HG02798 (cell line): ENCODE data around the gene FLT3.

ENCODE experiments used
- ATAC-seq: cut with Tn5 transposase; IDR thresholded peaks from one replicate; pipeline ENCODE4 v1.9.1; 2021; ENCODE audit warnings: mild to moderate bottlenecking; ENCODE audit not compliant: unreplicated experiment, poor library complexity

The FLT3 gene

DNA sequence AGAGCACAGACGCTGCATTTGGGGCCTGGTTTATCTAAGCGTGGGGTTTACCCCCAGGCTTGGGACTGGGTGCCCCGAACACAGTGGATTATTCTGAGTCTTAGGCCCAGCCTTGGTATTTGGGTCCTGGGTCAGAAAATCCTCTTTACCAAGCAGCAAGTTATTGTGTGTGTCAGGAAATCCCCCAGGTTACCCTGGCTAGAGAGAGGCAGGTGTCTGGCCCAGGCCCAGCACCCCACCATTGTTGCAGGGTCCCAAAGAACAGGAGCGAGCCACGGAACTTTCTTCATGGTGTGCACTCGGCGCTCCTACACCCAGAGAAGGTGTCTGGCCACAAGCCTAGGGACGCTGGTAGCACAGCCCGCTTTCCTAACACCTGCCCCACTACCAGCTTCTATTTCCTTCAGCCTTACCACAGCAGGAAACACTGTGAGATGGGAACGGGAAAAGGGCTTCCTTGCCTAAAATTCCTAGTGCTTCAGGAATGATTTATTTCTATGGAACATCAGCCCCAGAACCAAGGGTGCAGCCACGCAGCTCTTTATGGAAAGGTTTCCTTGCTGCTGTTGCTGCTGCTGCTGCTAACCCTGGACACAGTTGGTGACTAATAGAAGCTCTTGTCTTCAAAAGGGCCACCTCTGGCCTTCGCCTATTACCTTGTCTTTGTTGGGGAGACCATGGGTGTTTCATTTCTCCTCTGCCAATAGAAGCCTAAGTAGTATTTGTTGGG lies 123.8 kb downstream of the FLT3 start:
- ATAC-seq, result no peak

DNA sequence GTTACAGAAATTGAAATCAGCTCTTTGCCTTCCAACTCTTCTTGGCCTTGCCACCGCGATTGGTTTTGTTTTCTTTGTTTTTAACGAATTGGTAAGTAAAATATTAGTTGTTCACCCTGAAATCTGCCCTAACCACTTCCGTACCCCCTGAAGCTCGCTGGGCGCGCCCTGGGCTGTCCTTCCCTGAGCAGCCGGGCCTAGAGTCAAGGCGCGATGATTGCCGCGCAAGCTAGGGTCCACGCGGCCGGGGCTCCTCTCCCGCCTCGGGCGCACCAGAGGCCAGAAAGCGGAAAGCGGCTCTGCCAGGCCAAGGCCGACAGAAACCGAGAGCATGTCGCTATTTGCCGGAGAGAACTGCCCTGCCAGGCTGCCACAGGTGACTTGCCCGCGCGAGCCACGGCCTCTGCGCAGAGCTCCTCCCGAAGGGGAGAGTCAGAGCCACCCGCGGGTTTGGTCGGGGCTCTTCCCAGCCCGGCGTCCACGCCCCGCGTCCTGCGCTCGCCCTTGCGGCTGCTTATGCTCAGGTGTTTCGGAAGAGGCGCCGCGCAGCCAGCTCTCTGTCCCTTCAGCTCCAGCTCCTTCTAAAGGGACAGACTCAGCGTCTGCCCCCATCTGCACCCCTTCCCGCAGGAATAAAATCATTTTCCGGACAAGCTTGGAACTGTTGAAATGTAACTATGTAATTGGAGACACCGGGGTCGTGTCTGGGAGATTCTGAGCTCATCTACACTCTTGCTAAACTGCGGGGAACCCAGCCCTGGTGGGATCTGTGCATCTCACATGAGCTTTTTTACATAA lies 124.6 kb downstream of the FLT3 start:
- no peak for ATAC-seq

DNA sequence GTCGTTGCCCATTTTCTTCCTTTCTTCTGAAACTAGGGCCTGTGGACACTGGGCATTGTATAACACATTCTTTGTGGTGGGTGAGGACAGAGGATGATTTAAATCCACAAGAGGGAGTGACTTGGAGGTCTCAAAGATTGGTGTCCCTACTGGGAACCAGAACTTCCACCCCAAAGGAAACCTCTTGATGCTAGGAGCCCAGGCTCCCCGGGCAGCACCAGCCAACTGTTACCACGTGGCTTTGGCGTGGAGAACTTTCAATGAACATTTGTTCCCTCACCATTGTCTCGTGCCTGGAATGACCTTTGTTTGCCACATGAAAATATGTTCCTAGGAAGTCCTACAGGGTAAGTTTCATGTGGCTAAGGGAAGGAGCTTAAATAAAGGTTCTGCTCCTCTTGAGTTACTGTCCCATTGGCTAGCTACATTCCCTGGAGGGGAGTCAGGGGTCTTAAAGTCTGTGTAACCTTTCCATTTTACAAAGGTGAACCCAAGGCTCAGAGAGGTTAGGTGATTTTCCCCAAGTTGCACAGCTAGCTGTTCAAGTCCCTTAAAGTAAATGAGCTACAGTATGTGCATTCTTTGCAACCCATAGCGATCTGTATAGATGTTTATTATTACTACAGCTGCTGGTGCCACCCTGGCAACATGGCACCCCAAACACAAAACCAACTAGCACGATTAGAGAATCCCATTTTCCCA lies 126.3 kb downstream of the FLT3 start:
- ATAC-seq, result no peak

DNA sequence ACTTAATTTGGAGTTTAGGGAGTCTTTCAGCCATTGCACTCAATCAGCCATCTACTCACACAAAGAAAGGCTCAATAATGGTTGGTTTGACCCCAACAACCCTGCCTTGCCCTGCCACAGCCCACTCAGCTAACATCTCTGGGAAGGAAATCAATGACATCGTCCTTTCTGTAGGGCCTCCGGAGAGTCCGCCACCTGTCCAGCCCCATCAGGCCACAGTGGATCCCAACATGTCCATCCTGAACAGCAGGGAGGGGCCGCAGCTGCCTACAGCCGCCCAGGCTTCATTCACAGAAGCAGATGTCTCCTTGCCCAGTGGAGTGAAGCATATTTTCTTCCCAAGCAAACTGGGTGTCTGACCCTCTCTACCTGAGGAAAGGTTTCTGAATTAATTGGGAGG lies 127.1 kb downstream of the FLT3 start:
- ATAC-seq, result no peak

DNA sequence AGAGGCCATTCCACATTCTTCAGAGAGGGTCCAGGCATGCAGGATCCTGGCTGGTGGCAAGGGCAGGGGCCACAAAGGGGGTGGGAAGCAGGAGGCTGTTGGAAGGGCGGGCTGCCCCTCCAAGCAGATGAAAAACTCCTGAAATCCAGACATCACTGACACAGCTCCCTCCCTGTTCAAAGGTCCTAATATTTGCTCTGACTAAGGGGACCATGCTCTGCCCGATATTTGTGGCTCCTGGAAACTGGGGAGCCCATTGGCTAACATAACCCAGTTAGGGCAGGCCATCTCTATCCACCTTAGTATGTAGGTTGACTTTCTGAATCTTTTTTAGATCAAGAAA lies 127.9 kb downstream of the FLT3 start:
- no peak for ATAC-seq

DNA sequence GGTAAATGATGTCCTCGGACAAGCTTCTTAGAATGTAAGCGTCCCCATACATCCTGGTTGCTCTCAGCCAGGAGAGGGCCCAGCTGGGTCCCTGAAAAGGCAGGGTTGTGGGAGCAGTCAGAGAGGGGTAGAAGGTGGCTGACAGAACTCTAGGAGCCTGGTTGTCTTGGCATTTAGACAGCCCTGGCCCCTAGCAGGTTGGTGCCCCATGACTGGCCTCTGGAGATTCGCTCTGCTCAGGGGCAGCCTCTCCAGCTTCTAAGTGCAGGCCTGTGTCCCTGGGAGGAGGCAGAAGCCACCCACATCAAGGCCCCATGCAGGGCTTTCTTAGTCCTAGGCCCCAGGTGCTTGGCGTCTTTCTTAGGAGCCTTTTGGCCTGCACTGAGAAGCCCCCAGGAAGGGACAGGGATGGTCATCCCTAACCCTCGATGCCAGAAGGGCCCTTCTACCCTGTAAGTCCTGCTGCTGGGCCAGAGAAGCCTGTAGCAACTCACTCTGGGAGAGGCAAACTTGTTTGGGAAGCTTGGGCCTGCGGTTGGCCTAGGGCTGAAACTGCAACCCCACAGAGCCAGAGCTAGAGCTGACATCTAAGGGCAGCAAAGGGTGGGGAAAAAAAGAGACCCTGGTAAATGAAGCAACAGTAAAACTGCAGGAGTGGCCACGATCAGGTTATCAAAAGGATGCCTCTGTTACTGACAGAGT lies 128.4 kb downstream of the FLT3 start:
- no peak for ATAC-seq

DNA sequence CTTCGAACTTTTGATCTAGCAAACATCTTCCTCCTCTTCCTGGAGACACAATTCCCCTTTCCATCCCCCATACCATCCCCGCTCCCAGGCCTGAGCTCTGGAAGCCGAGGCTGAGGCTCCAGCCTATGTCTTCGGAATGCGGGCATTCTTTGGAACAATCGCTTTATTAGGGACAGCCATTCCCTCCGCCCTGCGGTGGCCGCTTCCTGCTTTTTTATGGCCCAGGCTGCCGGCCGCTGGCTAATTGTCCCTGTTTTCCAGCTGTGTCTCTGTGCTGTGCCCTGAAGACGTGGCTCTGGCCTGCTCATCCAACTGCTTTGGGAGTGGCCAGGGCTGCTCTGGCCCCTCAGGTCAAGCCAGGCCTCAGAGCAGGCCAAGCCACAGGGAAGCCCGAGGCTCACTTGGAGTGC lies 129.1 kb downstream of the FLT3 start:
- no peak for ATAC-seq

DNA sequence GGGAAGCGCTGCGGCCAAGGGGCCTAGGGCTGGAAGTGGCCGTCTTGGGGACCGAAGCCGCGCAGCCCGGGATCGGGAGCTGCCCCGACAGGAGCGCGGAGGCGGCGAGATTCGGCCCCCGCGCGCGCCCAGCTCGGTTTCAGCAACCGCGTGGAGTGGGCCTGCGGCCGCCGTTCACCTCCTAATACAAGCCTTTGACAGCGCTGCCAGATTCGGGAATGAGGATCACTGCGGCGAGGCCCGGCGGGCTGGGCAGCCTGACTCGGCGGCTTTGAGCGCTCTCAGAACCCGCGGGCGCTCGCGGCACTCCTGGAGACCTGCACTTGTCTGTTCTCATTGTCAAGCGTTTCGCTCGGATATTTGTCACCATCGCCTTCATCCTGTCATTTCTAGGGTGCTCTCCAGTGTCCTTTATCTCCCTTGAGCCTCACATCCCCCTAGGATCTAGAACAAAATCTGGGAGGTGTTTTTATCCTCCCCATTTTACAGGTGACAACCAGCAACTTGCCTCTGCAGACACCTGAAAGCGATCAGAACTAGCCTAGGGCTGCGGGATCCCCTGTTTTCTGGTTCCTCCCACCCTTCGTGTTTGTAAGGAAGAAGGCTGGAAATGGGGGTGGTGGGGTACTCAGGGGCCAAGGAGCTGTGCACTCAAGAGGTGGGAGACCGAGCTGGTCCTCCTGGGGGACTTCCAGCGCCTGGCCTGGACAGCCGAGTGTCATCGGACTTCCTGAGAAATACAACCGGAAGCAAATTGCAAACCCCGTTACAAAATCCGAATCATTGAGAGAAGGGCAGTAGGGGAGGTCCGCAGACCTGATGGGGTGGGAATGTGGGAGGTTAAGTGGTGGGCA lies 129.8 kb downstream of the FLT3 start:
- ATAC-seq, result no peak

DNA sequence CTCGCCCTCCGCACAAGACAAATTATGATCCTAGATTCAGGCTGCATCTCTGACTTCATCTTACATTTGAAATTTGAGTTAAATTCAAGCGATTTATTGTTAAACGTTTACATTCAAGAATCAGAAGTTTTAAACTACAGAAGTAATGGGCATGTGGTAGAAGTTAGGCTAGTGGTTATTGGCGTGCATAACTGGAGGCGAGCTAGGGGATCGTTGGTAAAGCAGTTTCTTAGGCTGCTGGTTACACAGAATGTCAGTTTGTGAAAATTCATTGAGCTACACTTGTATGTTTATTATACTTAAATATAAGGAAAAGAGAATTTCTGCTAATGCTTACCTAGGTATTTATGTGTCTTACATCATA lies 130.5 kb downstream of the FLT3 start:
- no peak for ATAC-seq

DNA sequence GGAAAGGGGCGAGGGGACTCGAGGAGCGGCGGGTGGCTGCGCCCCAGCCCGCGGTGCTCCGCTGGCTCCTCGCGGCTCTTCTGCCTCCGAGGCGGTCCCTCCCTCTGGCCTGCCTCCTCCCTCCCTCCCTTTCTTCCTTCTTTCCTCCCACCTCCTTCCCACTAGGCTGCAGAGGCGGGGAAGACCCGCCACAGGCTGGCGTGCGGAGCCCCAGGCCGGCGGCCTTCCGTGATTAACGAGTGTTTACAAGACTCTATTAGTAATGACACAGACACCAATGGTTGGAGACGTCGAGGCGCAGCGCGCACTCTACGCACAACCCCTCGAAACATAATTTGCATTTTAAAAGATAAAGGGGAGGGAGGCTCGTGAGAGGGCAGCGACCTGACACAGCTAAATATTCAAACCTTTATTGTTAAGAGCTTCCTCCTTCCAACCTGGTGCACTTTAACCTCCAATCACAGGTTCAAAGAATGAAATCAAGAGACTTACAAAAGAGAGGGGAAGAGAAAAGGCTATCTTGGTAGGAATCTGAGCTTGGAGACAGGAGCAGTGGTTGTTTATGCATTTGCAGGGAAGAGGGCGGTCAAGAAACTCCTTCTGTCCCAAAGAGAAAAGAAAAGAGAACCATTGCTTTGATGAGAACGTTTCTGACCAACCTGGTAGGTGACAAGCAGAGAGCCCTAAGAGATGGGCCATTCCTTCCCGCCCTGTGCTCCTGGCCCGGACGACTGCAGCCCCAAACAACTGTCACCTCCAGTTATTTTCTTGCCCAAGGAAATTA lies 131.1 kb downstream of the FLT3 start, which contains the start of gene CDX2:
CDX2 (minus strand) TSS at position 234 of the 784 bp plus-strand sequence. CDS start 309 bp downstream, outside the sequence.
- ATAC-seq, result no peak

DNA sequence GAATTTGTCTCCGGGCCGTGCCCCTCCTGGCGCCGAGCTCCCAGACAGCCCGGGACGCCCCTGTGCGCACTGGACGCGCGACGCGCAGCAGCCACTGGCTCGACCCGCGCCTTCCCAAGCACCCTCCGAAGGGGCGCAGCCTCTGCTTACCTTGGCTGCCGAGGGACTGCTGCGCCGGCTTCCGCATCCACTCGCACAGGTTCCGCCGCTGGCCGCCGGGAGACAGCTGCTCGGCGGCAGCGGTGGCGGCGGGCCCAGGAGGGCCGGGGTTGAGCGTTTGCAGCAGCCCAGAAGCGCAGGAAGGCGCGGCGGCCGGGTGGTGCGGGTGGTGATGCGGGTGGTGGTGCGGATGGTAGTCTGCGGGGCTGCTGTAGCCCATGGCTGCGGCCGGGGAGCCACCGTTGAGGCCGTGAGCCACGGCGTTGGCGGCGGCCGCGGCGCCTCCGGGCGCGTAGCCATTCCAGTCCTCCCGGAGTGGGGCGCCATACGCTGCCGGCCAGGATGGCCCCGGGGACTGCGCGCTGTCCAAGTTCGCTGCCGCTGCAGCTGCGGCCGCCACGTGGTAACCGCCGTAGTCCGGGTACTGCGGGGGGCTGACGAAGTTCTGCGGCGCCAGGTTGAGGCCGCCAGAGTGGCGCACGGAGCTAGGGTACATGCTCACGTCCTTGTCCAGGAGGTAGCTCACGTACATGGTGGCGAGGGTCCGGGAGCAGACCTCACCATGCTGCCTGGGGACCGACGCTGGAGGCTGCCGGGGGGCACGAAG lies 131.9 kb downstream of the FLT3 start:
- no peak for ATAC-seq

DNA sequence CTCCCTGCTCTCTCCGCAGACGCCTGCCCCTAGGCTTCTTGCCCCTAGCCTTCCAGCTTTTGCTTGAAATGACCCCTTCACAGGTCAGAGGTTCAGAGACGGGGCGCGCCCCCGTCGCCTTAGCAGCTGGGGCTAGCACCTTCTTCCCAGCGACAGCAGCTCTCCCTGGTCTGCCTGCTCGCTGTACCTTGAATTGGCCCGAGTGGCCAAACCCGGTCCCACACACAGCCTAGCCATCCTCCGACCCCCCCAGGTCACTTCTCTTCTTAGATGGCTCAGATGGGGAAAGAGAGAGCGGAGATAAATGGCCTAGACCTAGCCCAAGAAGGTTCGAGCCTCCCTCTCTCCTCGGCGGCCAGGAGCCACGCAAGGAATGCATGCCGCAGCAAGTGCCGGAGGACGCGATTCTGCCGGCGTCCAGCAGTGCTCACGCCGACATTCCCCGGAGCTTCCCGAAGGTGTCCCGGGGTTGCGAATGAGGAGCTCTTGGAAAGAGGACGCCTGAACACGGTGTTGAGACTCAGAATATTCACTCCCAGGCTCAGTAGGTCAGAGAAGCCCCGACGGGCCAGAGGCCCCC lies 132.6 kb downstream of the FLT3 start:
- no peak for ATAC-seq

DNA sequence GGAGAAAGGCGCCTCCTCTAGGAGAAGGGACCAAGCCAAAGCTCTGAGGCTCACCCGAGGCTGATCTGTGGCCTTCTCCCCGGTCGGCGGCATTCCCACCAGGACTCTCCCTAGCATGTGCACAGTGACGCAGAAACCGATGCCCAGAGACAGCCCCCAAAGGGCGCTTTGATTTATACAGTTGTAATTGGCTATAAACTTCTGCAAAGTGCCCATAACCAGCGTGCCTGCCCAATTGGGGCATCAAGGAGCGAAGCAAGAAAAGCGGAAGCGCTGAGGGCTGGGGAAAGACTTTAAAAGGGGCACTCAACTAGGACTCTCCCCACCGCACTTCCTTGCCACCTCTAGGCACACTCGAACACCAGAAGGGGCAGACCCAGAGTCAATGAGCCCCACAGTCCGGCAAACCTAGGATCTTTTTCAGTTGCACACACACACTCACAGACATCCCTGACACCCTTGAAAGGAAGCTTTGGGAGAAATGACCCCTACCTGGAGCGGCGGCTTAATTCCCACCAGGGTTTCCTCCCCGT lies 133.1 kb downstream of the FLT3 start:
- ATAC-seq, result no peak

DNA sequence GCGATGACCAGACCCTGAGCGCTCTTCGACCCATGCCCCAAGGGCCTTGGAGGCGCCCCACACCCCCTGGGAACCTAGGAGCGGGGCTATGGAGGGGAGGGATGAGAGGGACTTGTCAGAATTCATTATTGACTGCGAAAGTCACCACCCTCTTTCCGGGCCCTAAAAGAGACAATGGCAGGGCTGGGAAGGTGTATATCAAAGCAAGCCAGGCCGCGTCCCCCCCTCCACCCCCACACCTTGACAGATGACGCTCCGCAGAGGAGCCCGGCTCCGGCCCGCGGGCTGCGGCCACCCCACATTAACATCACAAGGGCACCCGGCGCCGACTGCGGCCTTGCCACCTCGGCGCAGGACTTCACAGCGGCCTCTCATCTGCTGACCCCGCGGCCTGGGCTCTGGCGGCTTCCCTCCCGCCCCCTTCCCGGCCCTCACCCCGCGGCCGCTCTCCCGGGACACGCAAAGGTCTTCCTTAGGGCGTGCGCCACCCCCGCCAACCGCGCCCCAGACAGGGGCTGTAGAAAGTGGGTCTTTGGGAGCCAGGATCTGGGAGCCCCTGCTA lies 133.7 kb downstream of the FLT3 start:
- no peak for ATAC-seq

DNA sequence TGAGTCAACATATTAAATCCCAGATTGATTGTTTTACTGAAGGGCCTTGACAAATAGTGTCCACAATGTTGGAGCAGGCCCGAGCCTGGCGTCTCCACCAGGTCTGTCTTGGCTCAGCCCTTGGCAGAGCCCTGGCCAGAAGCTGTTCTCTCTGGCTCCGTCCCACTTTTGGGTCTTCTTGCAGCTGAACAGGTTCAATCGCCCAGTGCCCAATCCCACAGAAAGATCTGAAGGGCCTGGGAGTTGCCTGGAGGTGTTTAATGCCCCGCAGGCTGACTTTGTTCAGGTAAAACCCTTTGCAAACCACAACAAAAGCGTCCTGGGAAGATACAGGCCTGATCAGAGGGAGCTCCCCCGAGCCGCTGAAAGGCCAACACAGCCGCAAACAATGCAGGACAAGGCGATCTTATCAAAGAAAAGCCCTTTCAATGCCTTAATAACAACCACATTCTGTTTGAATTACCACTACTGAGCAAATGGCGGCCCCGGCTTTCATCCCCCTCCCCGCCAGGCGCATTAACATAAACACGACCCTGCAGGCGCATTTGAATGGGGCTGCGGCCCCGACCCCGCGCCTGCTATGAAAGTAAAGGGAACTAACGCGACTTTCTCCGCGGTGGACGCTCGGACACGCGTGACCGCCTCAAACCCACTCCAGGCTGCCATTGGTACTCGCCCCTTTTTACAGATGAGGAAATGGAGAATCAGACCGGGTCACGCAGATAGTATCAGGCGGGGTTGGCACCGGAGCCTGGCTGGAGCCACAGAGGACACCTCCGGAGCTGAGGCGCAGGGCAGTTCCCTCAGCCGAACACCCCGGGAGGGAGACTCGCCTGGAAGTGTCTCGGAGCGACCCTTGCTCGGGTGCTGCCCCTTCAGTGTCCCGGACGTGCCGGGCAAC lies 134.4 kb downstream of the FLT3 start:
- ATAC-seq, result no peak

DNA sequence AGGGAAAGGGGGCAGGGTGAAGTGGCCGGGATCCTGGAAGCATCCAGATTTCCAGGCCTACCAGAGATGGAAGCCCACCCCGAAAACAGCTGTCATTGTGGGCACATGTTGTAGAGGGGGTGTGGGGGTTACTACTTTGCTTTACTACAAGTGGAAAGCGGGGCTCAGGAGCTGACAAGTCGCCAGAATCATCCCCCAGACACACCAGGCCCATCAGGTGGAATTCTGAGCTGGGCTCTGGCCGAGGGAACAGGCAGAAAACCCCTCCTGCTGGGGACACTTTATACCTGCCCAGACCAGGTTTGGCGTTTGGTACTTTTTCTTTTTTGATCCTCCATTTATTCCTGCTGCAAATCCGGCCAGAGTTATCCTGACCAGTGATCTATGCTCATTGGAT lies 135.0 kb downstream of the FLT3 start:
- no peak for ATAC-seq
